ENCODE results near the gene FAM228B.
"Not testable (repeated sequence)": the region's sequence is repeated elsewhere in the genome, so short reads cannot be mapped to it uniquely, and the experiment has no call there.

Gene FAM228B

DNA sequence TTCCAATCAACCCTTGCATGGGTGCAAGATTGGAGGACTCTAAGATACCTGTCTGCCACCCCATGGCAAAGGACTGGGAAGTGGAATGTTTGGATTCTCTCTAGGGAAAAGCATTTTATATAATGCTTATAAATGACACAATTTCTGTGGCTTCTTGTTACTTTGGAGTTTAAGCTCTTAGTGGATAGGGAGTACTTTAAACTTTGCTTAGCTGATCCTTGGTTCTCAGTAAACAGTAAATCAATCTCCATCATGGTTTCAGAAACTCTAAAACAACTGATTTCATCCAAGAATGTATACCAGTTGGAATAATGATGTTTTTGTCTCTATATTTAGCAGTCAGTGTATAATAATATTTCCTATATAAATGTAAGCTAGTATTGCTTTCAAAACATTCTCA, 37.5 kb downstream of the FAM228B start:
- no peak for DNase-seq

DNA sequence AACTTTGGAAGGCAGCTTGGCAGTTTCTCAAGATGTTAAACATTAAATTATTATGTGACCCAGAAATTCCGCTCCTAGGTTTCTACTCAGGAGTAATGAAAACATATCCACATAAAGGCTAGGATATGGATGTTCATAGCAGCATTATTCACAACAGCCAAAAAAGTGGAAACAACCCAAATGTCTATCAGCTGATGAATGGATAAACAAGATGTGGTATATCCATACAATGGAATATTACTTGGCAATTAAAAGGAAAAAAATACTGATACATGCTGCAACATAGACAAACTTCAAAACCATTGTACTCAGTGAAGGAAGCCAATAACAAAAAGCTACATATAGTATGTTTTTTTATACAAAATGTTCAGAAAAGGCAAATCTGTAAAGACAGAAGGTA, 39.2 kb downstream of the FAM228B start:
- DNase-seq = no peak

- no peak for DNase-seq
Observed at GRCh38 chr2:24163186-24163585, 39.9 kb downstream of the FAM228B start.

GRCh38 chr2:24163601-24164000, 40.3 kb downstream of the FAM228B start:
- no peak for DNase-seq

- DNase-seq = no peak
Observed at GRCh38 chr2:24164416-24164973, 41.2 kb downstream of the FAM228B start.

DNA sequence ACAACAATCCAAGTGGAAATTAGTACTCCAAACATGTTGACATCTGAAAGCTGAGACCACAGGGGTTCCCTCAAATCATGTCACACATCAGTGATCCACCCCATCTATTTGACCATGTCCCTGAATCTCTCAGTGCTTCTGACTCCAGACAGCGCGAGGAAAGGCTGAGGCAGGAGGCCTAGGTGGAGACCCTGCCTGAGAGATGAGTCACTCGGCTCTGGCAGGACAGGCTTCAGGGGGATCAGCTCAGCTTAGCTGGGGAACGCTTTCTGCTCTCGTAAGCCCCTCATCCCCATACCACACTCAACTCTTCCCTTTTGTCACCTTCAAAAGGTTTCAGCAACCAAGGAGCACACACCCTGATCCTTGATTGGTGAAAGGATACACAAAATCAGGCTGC, 45.8 kb downstream of the FAM228B start:
- no peak for DNase-seq

GRCh38 chr2:24174851-24175277, 51.6 kb downstream of the FAM228B start, which contains the start of gene FAM228A:
FAM228A (plus strand) TSS chr2:24175053; CDS start chr2:24175481, 428 bp downstream.
- DNase-seq = no peak

DNA sequence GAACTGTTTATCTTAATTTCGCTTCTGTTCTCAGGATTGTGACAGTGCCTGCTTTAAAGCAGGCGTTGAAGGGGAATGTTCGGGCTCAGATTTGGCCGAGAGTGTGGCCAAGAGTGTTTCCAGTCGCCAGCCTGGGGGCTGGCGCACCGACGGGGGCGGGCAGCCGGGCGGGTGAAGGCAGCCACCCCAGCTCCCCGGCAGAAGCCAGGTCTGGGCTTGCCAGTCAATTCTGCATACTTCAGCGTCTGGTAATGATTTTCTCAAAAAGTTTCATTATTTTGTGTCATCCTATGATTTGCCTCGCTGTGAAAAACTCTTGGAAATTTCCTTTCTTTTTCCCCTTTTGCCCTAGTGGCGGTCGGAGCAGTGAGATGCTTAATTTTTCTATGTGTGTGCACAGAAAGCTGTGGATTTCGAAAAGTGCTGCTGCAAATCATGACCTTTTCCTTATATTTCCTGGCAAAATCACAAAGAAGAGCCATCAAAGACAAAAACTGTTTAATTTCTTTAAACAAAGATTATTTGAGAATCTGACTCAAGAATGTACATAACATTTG, 52.4 kb downstream of the FAM228B start:
- DNase-seq = no peak

GRCh38 chr2:24176326-24176725, 53.1 kb downstream of the FAM228B start:
- DNase-seq = no peak

DNA sequence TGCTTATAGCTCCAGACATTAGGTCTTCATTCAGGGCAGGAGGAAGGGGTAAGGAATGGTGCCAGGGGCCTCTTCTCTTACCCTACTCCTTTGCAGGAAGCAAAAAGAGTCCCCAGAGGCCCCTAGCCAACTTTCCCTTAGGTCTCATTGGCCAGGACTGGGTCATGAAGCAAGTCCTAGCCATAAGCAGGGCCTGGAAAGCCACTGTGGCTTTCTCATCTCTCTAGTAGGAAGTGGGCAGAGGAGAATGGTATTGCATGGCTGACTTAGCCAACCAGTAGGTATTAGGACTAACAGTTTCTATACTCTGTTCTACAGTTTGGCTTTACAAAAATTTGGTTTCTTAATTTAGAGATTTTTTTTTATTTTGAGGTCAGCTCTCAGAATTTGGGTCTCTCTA, 56.4 kb downstream of the FAM228B start:
- no peak for DNase-seq

- DNase-seq = no peak
Observed at GRCh38 chr2:24181849-24182248, 58.6 kb downstream of the FAM228B start.

DNA sequence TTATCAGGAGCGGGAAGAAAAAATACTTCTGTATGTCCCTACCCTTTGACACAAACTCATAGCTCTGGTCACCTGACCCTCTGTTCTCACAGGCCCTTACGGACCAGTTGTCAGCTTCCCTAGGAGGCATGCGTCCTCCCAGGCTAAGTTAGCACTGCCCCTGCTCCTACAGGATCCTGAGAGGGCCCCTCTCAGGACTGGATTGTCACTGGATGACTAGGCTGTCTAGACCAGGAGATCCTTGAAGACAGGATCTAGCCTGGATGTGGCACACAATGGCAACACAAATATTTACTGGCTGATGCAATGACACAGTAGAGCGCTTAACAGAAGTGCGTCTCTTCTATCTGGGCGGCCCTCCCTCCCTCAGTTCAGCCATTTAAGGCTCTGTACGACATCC, 59.2 kb downstream of the FAM228B start:
- no peak for DNase-seq

- DNase-seq = no peak
Observed at GRCh38 chr2:24183366-24184069, 60.2 kb downstream of the FAM228B start.

GRCh38 chr2:24189551-24189950, 66.3 kb downstream of the FAM228B start:
- no peak for DNase-seq

DNA sequence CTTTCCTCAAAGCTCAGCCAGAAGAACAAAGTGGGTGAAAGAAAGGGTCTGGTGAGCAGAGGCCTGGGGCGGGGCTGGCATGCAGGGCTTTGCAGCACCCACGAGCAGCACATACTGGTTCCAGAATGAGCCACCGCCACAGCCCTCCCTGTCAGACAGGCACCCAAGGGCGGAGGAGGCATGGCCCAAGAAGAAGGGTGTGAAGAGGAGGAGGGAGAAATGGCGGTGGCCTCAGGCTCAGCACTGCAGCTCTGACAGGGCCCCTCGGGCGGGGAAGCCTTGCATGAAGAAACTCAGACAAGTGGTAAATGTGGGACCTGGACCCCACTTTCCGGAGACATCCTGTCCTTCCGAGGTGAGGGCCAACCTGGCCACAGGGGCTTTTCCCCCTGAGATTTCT, 67.2 kb downstream of the FAM228B start:
- DNase-seq = no peak

- no peak for DNase-seq
Observed at GRCh38 chr2:24191156-24191555, 67.9 kb downstream of the FAM228B start.

GRCh38 chr2:24191848-24192247, 68.6 kb downstream of the FAM228B start:
- DNase-seq = no peak

DNA sequence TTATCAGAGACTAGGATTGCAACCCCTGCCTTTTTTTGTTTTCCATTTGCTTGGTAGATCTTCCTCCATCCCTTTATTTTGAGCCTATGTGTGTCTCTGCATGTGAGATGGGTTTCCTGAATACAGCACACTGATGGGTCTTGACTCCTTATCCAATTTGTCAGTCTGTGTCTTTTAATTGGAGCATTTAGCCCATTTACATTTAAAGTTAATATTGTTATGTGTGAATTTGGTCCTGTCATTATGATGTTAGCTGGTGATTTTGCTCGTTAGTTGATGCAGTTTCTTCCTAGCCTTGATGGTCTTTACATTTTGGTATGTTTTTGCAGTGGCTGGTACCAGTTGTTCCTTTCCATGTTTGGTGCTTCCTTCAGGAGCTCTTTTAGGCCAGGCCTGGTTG, 73.9 kb downstream of the FAM228B start:
- not testable (repeated sequence) for DNase-seq

- no peak for DNase-seq
Observed at GRCh38 chr2:24199968-24200590, 76.8 kb downstream of the FAM228B start.

DNA sequence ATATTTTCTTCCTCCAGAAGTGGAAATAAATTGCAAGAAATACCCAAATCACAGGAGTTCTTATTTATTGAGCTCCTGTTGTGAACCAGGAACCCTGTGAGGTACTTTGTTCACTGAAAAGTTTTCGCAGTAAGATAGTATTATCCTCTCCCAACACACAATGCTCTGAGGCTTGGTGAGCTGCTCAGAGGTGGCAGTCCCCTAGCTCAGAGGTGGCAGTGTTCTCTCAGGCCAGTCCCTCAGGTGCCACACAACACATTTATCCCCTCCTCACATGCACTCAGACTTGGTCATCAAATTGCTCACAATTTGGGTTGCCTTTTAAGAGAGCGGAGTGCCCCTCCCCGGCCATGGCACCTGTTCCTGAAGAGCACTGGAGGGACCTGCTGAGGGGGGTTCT, 77.5 kb downstream of the FAM228B start:
- no peak for DNase-seq

DNA sequence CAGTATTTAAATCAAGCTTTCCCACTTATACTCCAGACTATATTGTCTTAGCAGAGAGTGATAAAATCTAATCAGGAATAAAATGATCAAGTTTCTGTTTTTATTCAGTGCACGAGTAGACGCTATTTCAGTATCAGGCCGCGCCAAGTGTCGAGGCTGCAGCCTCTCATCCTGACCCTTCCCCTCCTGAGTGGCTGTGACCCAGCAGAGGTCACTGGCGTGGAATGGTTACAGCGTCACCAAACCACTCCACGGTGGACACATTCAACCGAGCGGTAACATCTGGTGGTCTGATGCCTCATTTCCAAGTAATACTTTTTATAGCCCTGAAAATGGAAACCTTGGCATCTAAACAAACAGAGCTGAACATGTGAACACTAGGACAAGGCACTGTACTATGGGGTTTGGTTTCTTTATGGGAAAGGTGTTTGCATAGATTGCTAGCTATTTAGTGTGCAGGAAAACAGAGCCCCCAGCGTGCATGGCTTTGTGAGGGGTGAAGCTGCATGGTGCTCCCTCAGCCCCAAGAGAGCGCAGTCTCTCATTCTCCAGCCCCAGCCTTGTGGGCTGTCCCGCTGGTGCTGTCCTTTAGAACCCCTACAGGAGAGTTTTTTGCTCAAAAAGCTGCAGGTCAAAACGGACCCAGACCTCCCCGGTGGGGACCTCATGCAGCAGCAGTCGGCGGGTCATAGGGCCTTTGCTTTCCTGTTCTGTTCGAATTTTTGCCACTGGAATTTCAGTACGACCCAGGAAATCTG, 79.9 kb downstream of the FAM228B start:
- DNase-seq = no peak

GRCh38 chr2:24203787-24204150, 80.5 kb downstream of the FAM228B start:
- no peak for DNase-seq

DNA sequence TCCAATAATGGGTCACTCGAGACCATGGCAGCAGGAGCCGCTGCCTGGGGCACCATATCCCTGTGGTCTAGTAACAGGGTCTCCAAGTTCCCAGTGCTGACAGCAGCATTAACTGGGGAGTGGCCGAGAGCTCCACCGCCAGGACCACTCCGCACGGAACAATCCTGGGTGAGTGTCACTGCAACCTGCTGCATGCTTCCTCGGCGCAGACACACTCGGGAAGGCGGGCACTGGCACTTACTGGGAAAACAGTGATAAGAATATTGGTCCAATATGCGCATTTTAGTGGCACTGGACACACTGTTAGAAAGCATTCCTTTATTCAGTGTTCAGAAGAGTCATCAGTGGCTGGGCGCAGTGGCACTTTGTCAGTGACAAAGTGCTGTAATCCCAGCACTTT, 81.2 kb downstream of the FAM228B start:
- DNase-seq = no peak
